Activated CD8-positive, alpha-beta memory T cell treated with anti-CD3 and anti-CD28 coated beads, Interleukin-2, amount 50 U/mL, for 48 hours (primary cell): ENCODE data around the gene CTNS.
"Not testable (repeated sequence)": the region's sequence is repeated elsewhere in the genome, so short reads cannot be mapped to it uniquely, and the experiment has no call there.

Experiments
- DNase-seq: peaks from one replicate; pipeline ENCODE4 v3.0.0-alpha.2; 2020

CTNS gene

DNA sequence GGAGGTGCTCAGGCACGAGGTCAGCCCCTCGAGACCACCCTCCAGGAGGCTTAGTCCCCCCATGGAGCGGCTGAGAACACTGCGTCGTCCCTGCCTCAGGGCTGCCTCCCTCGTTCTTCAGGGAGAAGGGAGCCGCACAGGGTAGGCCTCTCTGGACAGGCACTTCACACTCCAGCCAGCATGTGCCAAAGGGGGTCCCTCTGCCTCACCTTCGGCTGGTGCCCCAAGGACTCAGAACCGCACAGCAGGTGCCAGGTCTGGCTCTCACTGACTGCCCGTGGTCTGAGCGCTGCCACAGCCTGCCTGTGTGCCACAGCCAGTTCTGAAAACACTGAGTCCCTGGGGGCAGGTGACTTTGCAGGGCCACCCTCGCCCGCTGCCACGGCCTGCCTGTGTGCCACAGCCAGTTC is 52.3 kb downstream of the CTNS start:
- no peak for DNase-seq

DNA sequence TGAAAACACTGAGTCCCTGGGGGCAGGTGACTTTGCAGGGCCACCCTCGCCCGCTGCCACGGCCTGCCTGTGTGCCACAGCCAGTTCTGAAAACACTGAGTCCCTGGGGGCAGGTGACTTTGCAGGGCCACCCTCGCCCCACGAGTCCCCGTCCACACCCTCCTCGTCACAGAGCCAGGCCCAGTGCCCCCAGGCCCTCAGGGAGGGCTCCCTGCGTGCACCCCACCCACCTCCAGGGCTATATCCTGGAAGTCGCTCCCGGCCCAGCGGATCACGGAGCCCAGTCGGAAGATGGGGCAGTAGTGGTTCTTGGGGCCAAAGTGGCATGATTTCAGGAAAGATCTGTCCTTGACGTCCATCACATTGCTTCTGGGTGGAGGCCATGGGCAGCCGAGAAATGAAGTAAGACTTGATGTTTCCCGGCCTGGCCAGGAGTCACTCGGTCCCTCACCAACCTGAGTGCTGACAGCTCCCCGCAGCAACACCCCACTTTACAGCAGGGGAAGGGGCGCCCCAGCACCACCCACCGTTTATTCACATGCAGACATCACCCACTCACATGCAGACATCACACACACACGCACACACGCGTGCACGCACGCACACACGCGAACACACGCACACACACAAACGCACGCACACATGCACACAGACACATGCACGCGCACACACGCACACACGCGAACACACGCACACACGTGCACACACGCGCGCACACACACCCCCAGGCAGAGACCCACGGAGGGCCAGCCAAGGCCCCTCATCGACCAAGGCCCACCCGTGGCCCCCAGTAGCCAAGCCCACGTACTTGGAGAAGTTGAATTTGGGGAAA is 52.9 kb downstream of the CTNS start:
- no peak for DNase-seq

DNA sequence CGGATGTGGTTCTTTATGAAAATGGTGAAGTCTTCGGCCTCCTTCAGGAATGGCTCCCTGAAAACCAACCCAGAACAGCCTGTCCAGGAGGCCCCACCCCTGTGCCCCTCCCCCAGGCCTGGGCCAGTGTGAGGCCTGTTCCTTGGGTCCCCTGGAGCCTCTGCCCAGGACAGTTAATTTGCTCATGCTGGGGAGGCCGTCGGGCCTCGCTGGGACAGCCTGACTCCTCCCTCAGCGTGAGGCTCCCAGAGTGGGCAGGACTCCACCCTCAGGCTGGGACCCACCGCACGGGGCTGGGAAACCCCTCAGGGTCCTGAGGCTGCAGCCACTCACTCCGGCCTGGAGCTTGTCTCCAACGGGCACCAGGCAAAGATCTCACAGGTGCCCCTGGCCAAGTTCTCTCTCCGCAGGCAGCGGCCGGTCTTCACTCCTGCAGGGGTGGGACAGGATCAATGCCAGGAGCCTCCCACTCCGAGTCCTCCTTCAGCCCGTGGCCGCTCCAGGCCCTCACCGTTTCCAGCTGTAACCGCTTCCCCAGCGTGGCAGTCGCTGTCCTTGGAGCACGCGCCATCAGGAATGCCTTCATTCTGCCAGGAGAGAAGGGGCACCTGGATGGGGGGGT is 53.6 kb downstream of the CTNS start:
- DNase-seq, result no peak

DNA sequence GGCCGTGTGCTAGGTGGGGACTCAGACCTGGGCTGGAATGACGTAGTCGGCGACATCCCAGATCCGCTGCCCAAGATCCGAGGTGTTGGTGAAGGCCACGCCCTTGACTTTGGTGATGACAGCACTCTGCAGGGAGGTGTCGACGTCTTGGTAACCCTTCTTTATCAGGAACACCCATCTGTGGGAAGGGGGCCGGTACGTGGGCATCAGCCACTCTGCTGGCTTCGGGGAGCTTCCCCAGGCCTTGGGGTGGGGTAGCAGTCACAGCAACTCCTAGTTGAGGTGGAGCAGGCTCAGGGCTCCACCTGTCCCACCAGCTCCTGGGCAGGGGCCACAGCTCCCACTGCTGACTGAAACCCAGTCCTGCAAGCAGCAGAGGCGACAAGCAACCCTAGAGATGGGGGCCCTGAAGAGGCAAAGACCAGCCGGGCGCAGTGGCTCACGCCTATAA is 55.1 kb downstream of the CTNS start:
- DNase-seq, result no peak

DNA sequence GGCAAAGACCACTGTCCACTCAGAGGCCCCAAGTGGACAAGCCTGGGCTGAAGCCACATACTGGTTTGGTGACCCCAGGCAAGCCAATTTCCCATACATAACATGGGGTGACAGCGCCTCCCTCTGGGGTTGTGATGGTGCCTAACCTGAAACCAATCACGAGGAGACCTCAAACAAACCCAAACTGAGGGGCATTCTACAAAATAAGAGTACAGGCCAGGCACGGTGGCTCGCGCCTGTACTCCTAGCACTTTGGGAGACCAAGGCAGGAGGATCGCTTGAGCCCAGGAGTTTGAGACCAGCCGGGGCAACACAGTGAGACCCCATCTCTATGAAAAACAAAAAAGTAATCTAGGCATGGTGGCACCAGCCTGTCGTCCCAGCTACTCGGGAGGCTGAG is 55.8 kb downstream of the CTNS start:
- DNase-seq, result no peak

DNA sequence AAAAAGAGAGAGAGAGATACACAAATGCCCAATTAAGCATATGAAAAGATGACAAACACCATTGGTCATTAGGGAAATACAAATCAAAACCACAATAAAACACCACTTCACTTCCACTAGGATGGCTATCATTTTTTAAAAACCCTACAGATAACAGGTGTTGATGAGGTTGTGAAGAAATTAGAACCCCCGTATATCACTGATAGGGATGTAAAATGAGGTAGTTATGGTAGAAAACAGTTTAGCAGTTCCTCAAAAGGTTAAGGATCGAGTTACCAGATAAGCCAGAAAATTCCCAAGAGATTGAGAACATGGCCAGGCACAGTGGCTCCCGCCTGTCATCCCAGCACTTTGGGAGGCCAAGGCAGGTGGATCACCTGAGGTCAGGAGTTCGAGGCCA is 56.6 kb downstream of the CTNS start:
- no peak for DNase-seq

DNA sequence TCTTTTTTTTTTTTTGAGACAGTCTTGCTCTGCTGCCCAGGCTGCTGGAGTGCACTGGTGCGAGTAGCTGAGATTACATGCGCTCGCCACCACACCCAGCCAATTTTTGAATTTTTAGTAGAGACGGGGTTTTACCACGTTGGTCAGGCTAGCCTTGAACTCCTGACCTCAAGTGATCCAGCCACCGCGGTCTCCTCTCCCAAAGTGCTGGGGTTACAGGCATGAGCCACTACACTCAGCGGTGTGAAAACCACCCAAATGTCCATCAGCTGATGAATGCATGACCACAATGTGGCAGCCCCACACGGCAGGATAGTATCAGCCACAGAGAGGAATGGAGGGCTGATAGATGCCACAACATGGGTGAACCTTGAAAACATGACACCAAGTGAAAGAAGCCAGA is 57.3 kb downstream of the CTNS start:
- peak; percentile 76 for DNase-seq

DNA sequence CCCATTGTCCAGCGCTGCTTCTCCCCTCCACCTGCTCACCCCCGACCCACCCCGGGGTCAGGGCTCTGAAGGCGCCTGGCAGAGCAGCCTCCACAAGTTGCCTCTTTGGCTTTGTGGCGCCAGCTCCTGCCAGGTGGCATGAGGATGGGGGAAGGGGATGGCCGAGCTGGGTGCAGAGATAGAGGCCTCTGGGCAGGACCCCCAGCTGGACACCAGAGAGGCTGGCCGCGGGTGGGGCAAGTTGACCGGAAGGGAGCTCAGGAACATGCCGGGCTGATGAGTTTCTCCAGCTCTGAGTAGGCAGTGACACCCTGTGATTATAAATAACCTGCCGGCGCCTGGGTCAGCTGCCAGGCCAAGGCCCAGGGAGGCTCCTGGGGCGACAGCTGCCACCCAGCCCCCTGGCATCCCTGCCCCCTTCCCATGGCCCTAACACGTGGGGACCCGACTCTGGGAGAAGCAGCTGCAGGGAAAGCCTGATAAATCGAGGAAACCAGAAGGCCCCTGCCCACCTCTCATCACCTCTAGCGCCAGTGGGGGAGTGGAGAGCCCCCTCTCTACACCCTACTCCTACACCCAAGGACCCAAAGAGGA is 58.7 kb downstream of the CTNS start:
- no peak for DNase-seq

DNA sequence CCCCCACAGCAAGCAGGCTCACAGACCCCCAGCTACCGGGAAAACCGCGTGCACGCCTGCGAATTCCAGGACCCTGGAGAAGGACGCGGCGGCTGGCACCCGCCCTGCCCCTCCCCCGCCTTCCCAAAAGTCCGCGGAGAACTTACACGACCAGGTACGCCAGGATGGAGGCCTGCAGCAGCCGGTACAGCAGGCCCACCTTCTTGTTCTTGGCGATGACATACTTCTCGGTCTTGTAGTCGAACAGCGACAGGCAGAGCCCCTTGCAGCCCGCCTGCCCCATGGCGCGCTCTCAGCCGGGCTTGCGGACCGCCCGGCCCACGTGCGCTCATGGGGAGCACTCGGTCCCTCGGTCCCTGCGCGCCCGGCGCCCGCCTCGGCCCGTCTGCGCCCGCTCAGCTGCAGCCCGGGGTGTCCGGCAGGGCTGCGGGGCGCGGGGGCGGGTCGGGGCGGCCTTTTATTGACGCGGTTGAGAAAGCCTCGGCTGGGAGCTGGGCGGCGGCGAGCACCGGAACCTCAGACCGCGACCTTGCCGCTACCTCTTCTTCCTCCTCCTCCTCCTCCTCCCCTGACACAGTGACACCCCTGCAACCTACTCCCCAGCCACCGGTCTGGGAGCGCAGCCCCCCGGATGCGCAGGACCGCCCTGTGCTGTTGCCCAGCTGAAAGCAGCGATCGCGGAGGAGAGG is 59.3 kb downstream of the CTNS start, which contains the start of gene P2RX5:
Gene P2RX5, minus strand, starts transcription at position 433 of the 689 bp plus-strand sequence. Its CDS starts 150 bp downstream, at position 283.
- peak; percentile 77 for DNase-seq

DNA sequence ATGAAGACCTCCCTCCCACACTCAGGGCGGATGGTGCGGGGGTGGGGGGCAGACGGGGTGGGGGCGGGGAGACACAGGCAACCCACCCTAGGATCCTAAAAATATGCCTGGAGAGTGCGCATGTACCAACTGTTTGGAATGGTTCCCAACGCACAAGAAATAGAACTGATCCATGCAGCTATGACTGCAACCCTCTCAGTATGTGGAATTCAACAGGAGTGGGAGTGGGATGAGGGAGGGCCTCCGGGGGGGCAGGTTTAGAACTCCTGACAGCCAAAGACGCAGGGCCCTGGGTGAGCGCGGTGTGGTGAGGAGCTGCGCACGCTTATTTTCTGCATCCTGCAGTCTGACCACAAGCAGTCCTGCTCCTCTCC is 60.5 kb downstream of the CTNS start:
- no peak for DNase-seq

DNA sequence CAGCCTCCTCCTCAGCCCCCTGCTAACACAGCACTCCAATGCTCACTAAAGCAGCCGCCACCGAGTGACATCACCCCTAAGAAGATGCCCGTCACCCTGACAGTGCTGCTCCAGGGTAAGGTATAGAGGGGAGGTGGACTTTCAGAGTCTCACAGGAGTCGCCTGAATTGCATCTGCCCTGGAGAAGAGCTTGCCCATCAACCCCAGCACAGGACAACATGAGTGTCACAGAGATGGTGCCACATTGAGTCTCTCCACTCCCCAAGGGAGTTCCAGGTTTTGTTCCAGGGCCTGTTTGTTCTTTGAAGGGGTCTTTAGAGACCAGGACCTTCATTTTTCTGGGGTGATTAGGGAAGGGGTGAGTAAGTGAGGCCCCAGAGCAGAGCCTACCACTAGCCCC is 61.6 kb downstream of the CTNS start:
- DNase-seq, result no peak

DNA sequence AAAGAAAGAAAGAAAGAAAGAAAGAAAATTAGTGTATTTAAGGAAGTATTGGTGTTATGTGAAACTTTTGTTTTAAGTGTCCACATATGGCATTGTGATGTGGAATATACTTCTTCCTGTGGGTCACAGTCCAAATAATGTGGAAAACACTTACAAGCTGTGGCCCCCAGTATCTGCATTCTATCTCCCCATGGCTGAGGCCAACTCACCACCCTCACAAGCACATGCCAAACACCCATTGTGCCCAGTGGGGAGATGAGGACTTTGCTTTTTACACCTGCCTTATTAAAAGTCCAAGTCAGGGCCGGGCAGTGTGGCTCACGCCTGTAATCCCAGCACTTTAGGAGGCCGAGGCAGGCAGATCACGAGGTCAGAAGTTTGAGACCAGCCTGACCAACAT is 63.4 kb downstream of the CTNS start:
- DNase-seq, result no peak

DNA sequence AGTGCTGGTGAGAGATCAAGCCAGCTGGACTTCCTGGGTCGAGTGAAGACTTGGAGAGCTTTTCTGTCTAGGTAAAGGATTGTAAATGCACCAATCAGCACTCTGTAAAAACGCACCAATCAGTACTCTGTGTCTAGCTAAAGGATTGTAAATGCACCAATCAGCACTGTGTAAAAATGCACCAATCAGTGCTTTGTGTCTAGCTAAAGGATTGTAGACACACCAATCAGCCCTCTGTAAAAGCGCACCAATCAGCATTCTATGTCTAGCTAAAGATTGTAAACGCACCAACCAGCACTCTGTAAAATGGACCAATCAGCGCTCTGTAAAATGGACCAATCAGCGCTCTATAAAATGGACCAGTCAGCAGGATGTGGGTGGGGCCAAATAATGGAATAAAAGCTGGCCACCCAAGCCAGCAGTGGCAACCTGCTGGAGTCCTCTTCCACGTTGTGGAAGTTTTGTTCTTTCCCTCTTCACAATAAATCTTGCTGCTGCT is 65.5 kb downstream of the CTNS start:
- DNase-seq, result not testable (repeated sequence)

DNA sequence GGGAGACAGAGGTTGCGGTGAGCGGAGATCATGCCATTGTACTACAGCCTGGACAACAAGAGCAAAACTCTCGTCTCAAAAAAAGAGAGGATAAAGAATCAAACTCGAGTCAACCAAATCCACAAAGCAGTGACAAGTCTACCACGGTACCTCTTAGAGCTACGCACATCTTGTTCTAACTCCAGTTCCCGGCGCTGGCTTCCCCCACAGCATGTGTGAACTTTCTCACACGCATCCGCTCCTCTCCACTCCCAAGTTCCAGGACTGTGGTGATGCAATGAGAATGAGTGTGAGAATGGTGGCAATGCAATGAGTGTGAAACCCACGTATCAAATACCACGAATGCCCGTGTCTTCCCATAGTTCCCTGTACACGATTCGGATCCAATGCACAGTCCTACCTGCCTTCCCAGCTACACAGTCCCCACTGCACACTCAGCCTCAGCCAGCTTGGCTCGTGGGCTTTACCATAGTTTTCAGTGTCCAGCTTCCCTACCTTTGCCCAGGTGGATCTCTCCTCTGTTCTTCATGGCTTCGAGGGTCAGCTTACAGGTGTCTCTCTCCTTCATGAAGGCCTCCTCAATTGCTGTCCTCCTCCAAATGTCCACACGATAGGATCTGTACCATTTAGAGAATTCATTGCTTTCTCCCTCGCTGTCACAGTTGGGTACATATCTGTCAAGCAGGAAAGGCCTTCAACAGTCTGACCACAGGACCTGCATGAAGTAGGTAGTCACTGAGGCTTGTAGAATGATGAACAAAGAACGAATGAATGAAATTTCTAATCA is 68.6 kb downstream of the CTNS start:
- DNase-seq, result no peak

DNA sequence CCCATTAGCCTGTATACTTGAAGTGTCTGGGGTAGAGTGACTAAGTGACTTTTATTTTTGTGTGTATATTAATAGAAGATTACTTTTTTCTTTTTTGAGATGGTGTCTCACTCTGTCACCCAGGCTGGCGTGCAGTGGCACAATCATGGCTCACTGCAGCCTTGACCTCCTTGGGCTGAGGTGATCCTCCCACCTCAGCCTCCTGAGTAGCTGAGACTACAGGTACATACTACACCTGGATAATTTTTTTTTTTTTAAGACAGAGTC is 69.1 kb downstream of the CTNS start:
- DNase-seq, result not testable (repeated sequence)

DNA sequence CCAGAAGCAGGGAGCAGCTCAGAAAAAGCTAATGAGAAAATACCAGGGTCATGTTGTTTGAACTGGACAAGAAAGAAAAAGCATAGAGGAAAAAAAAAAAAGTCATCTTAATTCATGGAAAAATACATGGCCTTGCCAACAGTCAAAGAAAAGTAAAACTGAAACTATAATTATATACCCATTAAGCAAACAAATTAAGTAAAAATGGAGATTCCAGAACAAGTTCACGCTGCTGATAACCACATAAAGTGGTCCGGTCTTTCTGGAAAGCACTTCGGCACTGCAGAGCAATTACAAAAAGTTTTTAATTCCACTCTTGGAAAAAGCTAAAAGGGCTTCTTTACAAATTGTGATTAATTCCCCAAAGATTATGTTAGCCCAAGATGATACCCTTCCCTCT is 71.8 kb downstream of the CTNS start:
- no peak for DNase-seq

DNA sequence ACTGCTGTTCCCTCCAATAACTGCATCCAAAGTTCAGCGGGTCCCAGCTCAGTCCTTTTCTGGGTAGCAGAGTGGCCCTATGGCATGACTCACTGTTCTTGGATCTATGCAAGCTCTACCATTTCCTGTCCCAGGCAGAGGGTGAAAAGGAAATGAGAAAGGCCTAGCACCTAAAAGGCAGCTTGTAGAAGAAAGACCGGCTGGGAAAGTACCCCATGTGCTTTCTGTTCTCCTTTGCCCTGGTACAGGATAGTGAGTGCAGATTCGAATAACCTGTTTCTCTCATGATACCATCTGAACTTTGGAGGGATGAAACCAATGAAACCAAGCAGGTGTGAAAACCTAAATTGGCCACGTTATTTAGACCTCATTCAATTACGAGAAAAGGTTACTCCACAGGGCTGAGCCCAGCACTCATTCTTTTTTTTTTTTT is 74.4 kb downstream of the CTNS start:
- DNase-seq, result peak; percentile 68
